Esophagus muscularis mucosa (tissue), 3 donors: Measurements from ENCODE around the gene ATRIP.

ENCODE experiments used
- POLR2A ChIP-seq: fragments of 450-650 bp; IDR thresholded peaks from one replicate; pipeline ENCODE4 v1.6.1; 2017; ENCODE audit warnings: antibody characterized with exemption, moderate library complexity, mild to moderate bottlenecking, low read depth
- TF ChIP-seq, protein P1 (sequence below), 3 experiments: fragments of 200-600 bp in 2 of 3; fragments of 450-650 bp in 1 of 3; sonication (generic) in 2 of 3; IDR thresholded peaks; one replicate each; pipeline ENCODE4 v1.5.1; 2017 to 2019; ENCODE audit warnings: antibody characterized with exemption in 3 of 3, mild to moderate bottlenecking in 2 of 3, moderate library complexity in 1 of 3

DNA sequence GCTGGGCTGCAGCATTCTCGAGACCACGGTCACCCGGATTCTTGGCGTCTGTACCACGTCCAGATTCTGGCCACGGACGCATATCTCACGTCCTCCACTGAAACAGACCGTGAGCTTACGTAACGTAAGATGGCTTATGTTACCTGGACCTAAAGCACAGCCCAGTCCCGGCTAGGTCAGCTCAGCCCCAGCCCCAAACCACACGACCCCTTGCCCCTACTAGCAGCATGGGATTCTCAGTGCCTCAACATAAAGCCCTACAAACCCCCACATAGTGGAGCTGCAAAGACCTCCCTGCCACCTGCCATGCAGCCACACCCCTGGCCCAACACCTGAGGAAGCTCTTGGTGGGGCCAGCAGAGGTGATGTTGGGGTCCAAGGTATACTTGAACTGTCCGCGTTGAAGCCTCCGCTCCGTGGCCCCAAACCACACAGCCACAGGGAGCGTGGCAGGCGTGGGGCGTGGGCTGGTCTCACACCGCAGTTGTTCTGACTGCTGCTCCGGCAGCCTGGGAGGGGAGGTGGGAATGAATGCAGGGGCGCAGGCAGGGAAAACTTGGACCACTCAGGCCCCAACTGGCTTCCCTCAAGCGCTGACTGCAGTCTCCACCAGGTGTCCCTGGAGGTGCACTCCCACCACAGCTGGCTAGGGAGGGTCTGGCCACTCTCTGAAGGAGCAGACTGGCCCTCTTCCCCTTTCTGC is 31.1 kb upstream of the ATRIP start:
- TF ChIP-seq, protein P1, sequence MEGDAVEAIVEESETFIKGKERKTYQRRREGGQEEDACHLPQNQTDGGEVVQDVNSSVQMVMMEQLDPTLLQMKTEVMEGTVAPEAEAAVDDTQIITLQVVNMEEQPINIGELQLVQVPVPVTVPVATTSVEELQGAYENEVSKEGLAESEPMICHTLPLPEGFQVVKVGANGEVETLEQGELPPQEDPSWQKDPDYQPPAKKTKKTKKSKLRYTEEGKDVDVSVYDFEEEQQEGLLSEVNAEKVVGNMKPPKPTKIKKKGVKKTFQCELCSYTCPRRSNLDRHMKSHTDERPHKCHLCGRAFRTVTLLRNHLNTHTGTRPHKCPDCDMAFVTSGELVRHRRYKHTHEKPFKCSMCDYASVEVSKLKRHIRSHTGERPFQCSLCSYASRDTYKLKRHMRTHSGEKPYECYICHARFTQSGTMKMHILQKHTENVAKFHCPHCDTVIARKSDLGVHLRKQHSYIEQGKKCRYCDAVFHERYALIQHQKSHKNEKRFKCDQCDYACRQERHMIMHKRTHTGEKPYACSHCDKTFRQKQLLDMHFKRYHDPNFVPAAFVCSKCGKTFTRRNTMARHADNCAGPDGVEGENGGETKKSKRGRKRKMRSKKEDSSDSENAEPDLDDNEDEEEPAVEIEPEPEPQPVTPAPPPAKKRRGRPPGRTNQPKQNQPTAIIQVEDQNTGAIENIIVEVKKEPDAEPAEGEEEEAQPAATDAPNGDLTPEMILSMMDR (IDR thresholded peaks at IDR 0.05), result no peak
- TF ChIP-seq POLR2A, result no peak
